Kidney capillary endothelial cell (primary cell): ENCODE measurements around the gene NTMT1.
A peak's percentile ranks its signal among the peaks of the same experiment; 100 is the strongest.
"Not testable (repeated sequence)": the region's sequence is repeated elsewhere in the genome, so short reads cannot be mapped to it uniquely, and the experiment has no call there.

Experiments used
- DNase-seq: peaks from one replicate; pipeline ENCODE4 v3.0.0-alpha.2; 2018; ENCODE audit warnings: low spot score

Gene NTMT1

GRCh38 chr9:129615407-129616285 is 10.3 kb upstream of the NTMT1 start:
- no peak for DNase-seq

- DNase-seq: no peak
Measured at GRCh38 chr9:129617167-129617566, 8.8 kb upstream of the NTMT1 start.

GRCh38 chr9:129619787-129620668 is 5.9 kb upstream of the NTMT1 start:
- DNase-seq: no peak

- DNase-seq: no peak
Measured at GRCh38 chr9:129620669-129621295, 5.2 kb upstream of the NTMT1 start, which contains the start of gene C9orf50. C9orf50 (minus strand) TSS chr9:129621101; CDS start chr9:129620574, 527 bp downstream.

GRCh38 chr9:129623331-129623730 is 2.6 kb upstream of the NTMT1 start:
- no peak for DNase-seq

- DNase-seq: peak; percentile 42
Measured at GRCh38 chr9:129624168-129624759, 1.7 kb upstream of the NTMT1 start.

GRCh38 chr9:129624947-129625346 is 1.0 kb upstream of the NTMT1 start:
- no peak for DNase-seq

GRCh38 chr9:129626625-129627284 is 792 bp downstream of the NTMT1 start:
- DNase-seq: peak; percentile 58

- no peak for DNase-seq
Measured at GRCh38 chr9:129627556-129628440, 1.8 kb downstream of the NTMT1 start.

GRCh38 chr9:129628709-129629108 is 2.7 kb downstream of the NTMT1 start:
- DNase-seq: no peak

GRCh38 chr9:129629251-129629820 is 3.4 kb downstream of the NTMT1 start:
- no peak for DNase-seq

GRCh38 chr9:129630967-129631673 is 5.2 kb downstream of the NTMT1 start:
- no peak for DNase-seq

- DNase-seq: no peak
Measured at GRCh38 chr9:129631674-129632129, 5.7 kb downstream of the NTMT1 start.

GRCh38 chr9:129632460-129632859 is 6.5 kb downstream of the NTMT1 start:
- no peak for DNase-seq

- DNase-seq: no peak
Measured at GRCh38 chr9:129633207-129633606, 7.2 kb downstream of the NTMT1 start.

- no peak for DNase-seq
Measured at GRCh38 chr9:129633848-129634247, 7.9 kb downstream of the NTMT1 start.

GRCh38 chr9:129635099-129636065 is 9.4 kb downstream of the NTMT1 start:
- DNase-seq: no peak

- not testable (repeated sequence) for DNase-seq
Measured at GRCh38 chr9:129636343-129636742, 10.4 kb downstream of the NTMT1 start.
